Body of pancreas (tissue), 4 donors: ENCODE measurements around the gene HPGDS. TPM values are rescaled to one million over a fixed set of nuclear protein-coding genes. Genes with fewer than 3 reads are reported as not detected.

ENCODE experiments used
- ATAC-seq: fragments of 150-250 bp; one replicate; pipeline ENCODE4 v1.9.1; 2016
- DNase-seq, 4 donors: peaks; one replicate each; pipeline ENCODE4 v3.0.0-alpha.2; 2019
- H3K27ac ChIP-seq, 4 donors: fragments of 200-600 bp; sonication (generic); 1 replicate in 3 of 4; 2 replicates in 1 of 4; pipeline versions ENCODE4 v1.5.1 to v1.6.1; 2016 to 2019; ENCODE audit warnings: mild to moderate bottlenecking in 1 of 4, mixed read lengths in 1 of 4, moderate library complexity in 1 of 4
- H3K27me3 ChIP-seq, 2 donors: fragments of 200-600 bp; sonication (generic); one replicate each; pipeline ENCODE4 v1.6.0; 2016; ENCODE audit warnings: mild to moderate bottlenecking in 1 of 2
- H3K36me3 ChIP-seq, 2 donors: fragments of 200-600 bp; sonication (generic); replicated peaks in 1 of 2; 2 replicates each; pipeline ENCODE4 v1.5.1; 2016; ENCODE audit warnings: low read depth in 2 of 2; ENCODE audit not compliant: insufficient read depth in 1 of 2
- H3K4me1 ChIP-seq: fragments of 200-600 bp; sonication (generic); one replicate; pipeline ENCODE4 v1.6.0; 2016
- H3K4me3 ChIP-seq, 2 donors: fragments of 200-600 bp; sonication (generic); 1 replicate in 1 of 2; 2 replicates in 1 of 2; pipeline ENCODE4 v1.5.1; 2016 to 2019
- H3K9me3 ChIP-seq, 3 donors: fragments of 200-600 bp; sonication (generic); 1 replicate in 2 of 3; 2 replicates in 1 of 3; pipeline ENCODE4 v1.5.1; 2016
- POLR2A ChIP-seq, 3 donors: fragments of 450-650 bp; IDR thresholded peaks; one replicate each; pipeline ENCODE4 v1.6.1; 2016; ENCODE audit warnings: antibody characterized with exemption in 3 of 3, mild to moderate bottlenecking in 2 of 3
- WGBS, 2 donors: methylation state at CpG; one replicate each; pipeline ENCODE4 v1.1.5; 2017; 5-methylcytosine and 5-hydroxymethylcytosine counted together
- intact Hi-C: fragments of 100-400 bp; cut with DNase I; formaldehyde crosslinking; loops from one replicate; pipeline ENCODE4 v1.15.1; 2023
- total RNA-seq, 2 donors: library from RNA; depleted of rRNA; stranded (reverse); fragments of >200 nt; gene quantifications; one replicate each; pipeline ENCODE4 v1.1.0, GENCODE V29; 2016
- TF ChIP-seq, protein P1 (sequence below), 7 experiments: fragments of 450-650 bp in 4 of 7; fragments of 200-600 bp in 3 of 7; sonication (generic) in 3 of 7; IDR thresholded peaks; one replicate each; pipeline ENCODE4 v1.5.1; 2016 to 2019; ENCODE audit warnings: antibody characterized with exemption in 7 of 7

Gene HPGDS
- total RNA-seq, 2 donors from 2014 or later: 1.8 to 3.6 TPM

DNA sequence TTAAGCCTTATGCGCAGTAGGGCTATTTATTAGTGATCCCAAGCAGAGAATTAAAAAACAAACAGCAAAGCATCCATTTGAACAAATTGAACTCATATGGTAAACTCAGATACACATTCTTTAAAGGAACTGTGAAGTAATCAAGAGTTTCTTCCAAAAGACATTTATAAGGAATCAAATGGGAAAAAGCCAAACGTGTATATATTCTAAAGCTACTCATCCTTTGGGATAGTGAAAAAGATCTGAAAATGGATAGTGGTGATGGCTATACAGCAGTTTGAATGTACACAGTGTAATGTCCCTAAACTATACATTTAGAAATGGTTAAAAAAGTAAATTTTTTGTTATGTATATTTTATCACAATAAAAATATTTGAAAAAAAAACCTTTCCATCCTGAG, 16.6 kb upstream of the HPGDS start:
- Histone ChIP-seq H3K36me3 (no peaks in the 10 kb centered on the region), H3K4me3 (no peak overlapping the region), H3K27ac (no peak overlapping the region), H3K27me3 (no peaks in the 10 kb centered on the region), H3K9me3 (no peaks in the 10 kb centered on the region), H3K4me1 (no peaks in the 10 kb centered on the region)
- no peak for TF ChIP-seq POLR2A (IDR thresholded peaks at IDR 0.05)
- TF ChIP-seq, protein P1, sequence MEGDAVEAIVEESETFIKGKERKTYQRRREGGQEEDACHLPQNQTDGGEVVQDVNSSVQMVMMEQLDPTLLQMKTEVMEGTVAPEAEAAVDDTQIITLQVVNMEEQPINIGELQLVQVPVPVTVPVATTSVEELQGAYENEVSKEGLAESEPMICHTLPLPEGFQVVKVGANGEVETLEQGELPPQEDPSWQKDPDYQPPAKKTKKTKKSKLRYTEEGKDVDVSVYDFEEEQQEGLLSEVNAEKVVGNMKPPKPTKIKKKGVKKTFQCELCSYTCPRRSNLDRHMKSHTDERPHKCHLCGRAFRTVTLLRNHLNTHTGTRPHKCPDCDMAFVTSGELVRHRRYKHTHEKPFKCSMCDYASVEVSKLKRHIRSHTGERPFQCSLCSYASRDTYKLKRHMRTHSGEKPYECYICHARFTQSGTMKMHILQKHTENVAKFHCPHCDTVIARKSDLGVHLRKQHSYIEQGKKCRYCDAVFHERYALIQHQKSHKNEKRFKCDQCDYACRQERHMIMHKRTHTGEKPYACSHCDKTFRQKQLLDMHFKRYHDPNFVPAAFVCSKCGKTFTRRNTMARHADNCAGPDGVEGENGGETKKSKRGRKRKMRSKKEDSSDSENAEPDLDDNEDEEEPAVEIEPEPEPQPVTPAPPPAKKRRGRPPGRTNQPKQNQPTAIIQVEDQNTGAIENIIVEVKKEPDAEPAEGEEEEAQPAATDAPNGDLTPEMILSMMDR (IDR thresholded peaks at IDR 0.05): no peak
- WGBS, 2 donors: 71 to 84% methylated on average over 2 of the region's 2 CpGs
- no peak for DNase-seq
- intact Hi-C loops: no loop called here
- no peak for ATAC-seq

DNA sequence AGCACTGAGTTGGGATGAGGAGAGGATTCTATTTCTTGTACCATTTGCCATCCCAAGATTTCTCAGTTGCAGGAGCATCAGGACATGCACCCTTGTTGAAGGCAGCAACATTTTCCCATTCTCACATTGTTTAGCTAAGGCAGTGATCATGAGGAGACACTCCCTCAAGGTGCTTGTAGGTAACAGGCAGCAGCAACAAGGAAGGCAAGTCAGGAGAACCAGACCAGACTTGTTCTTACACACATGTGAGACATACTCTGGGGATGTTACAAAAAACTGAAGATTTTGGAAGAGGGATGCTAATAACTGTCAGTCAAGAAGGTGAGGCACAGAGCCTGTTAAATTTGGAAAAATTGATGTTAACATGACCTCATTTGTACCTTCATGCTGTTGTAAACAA, 15.5 kb upstream of the HPGDS start:
- ATAC-seq (no peak), DNase-seq (no peak)
- H3K4me1 ChIP-seq: no peaks in the 10 kb centered on the region

GRCh38 chr4:94357624-94358023, 15.0 kb upstream of the HPGDS start:
- H3K9me3 ChIP-seq: no peaks in the 10 kb centered on the region
- DNase-seq (no peak), ATAC-seq (no peak)
- H3K27ac ChIP-seq: no peak overlapping the region
- H3K4me1 ChIP-seq: no peaks in the 10 kb centered on the region
- H3K27me3 ChIP-seq: no peaks in the 10 kb centered on the region
- TF ChIP-seq POLR2A (IDR thresholded peaks at IDR 0.05): no peak
- TF ChIP-seq, protein P1 (IDR thresholded peaks at IDR 0.05): no peak
- 84 to 90% methylated on average over 2 of the region's 2 CpGs for WGBS, 2 donors
- no peak overlapping the region for H3K4me3 ChIP-seq
- intact Hi-C loops: no loop called here
- no peaks in the 10 kb centered on the region for H3K36me3 ChIP-seq

More for the DNA sequence above, 15.5 kb upstream of the HPGDS start:
- no peak overlapping the region for H3K4me3 ChIP-seq
- no peaks in the 10 kb centered on the region for H3K36me3 ChIP-seq
- no peaks in the 10 kb centered on the region for H3K27me3 ChIP-seq
- H3K27ac ChIP-seq: no peak overlapping the region
- intact Hi-C loops: no loop called here
- H3K9me3 ChIP-seq: no peaks in the 10 kb centered on the region
- no peak for TF ChIP-seq POLR2A (IDR thresholded peaks at IDR 0.05)
- TF ChIP-seq, protein P1 (IDR thresholded peaks at IDR 0.05): no peak

DNA sequence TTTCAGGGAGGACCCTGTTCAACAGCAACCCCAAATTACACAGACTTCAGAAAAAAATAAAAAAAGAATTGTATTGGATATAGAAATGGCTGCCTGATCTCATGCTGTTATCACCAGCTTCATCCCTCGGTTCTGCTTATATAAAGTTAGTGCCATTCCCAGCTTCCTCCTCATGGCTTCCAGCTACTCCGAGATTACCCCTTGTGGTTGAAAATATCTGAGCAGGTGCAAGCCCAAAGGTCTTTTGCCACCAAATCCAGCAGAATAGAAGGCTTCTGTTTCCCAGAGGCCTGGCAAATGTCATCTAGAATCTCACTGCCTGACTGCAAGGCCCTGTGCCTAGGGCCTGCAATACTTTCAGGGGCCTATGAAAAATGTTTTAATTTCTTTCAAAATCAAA, 13.8 kb upstream of the HPGDS start:
- no peak for ATAC-seq
- H3K4me3 ChIP-seq: no peak overlapping the region
- 64 to 69% methylated on average over 2 of the region's 2 CpGs for WGBS, 2 donors
- no peak for DNase-seq
- no peak for TF ChIP-seq POLR2A (IDR thresholded peaks at IDR 0.05)
- TF ChIP-seq, protein P1 (IDR thresholded peaks at IDR 0.05): no peak
- H3K9me3 ChIP-seq: no peaks in the 10 kb centered on the region
- H3K36me3 ChIP-seq: no peaks in the 10 kb centered on the region
- no peaks in the 10 kb centered on the region for H3K27me3 ChIP-seq
- intact Hi-C loops: no loop called here
- H3K27ac ChIP-seq: no peak overlapping the region
- H3K4me1 ChIP-seq: no peaks in the 10 kb centered on the region

GRCh38 chr4:94354474-94354896, 11.8 kb upstream of the HPGDS start:
- Histone ChIP-seq H3K27ac (no peak overlapping the region), H3K27me3 (no peaks in the 10 kb centered on the region), H3K9me3 (no peaks in the 10 kb centered on the region), H3K4me3 (no peak overlapping the region), H3K4me1 (no peaks in the 10 kb centered on the region), H3K36me3 (no peaks in the 10 kb centered on the region)
- DNase-seq: no peak
- intact Hi-C loops: no loop called here
- no peak for ATAC-seq
- WGBS, 2 donors: 56 to 86% methylated on average over 6 of the region's 6 CpGs
- TF ChIP-seq, protein P1 (IDR thresholded peaks at IDR 0.05): no peak
- no peak for TF ChIP-seq POLR2A (IDR thresholded peaks at IDR 0.05)
